ENCODE data around the gene FEV. TPM values are rescaled to one million over a fixed set of nuclear protein-coding genes. Genes with fewer than 3 reads are reported as not detected.

Gene FEV
- polyA plus RNA-seq, 6 donors from 2014 or later = not detected

GRCh38 chr2:218985325-218986091 lies 524 bp upstream of the FEV start:
- ATAC-seq (ENCODE audit: low read depth in 2 of 2) (no peak), DNase-seq (no peak)
- H3K36me3 Mint-ChIP-seq = peaks cover 0 to 6% of the 10 kb centered on the region in 2 donors
- H3K4me3 Mint-ChIP-seq = peak overlapping the region in 4 of 8 donors; percentile 23 to 68 (median 42)
- peaks cover 72 to 93% (median 89%) of the 10 kb centered on the region in 3 donors for H3K27me3 Mint-ChIP-seq
- peak overlapping the region in 1 of 6 donors; percentile 94 for H3K27ac Mint-ChIP-seq
- peaks cover 0 to 2% (median 0%) of the 10 kb centered on the region in 7 donors for H3K9me3 Mint-ChIP-seq
- H3K4me1 Mint-ChIP-seq = peaks cover 29 to 37% (median 32%) of the 10 kb centered on the region in 3 donors

- Mint-ChIP-seq H3K4me1 (peaks cover 33 to 47% (median 42%) of the 10 kb centered on the region in 3 donors), H3K9me3 (peaks cover 0 to 2% (median 0%) of the 10 kb centered on the region in 7 donors), H3K27me3 (peaks cover 70 to 93% (median 87%) of the 10 kb centered on the region in 3 donors), H3K4me3 (peak overlapping the region in 5 of 8 donors; percentile 27 to 87 (median 57)), H3K27ac (peak overlapping the region in 2 of 6 donors; percentile 41 to 91), H3K36me3 (peaks cover 0 to 6% of the 10 kb centered on the region in 2 donors)
- ATAC-seq (ENCODE audit: low read depth in 2 of 2) (no peak), DNase-seq (no peak)
These were observed 554 bp downstream of the FEV start for GRCh38 chr2:218984239-218985020.

- ATAC-seq (ENCODE audit: low read depth in 2 of 2) = no peak
- Mint-ChIP-seq H3K9me3 (peaks cover 0 to 2% (median 0%) of the 10 kb centered on the region in 7 donors), H3K4me3 (peak overlapping the region in 1 of 8 donors; percentile 44)
These were observed 1.1 kb downstream of the FEV start for GRCh38 chr2:218983934-218984238.

GRCh38 chr2:218983263-218983933 lies 1.6 kb downstream of the FEV start:
- peaks cover 33 to 49% (median 43%) of the 10 kb centered on the region in 3 donors for H3K4me1 Mint-ChIP-seq
- H3K27me3 Mint-ChIP-seq = peaks cover 68 to 93% (median 86%) of the 10 kb centered on the region in 3 donors
- H3K36me3 Mint-ChIP-seq = peaks cover 0 to 6% of the 10 kb centered on the region in 2 donors
- peaks cover 0 to 2% (median 0%) of the 10 kb centered on the region in 7 donors for H3K9me3 Mint-ChIP-seq
- ATAC-seq (ENCODE audit: low read depth in 2 of 2) = no peak
- no peak for DNase-seq
- H3K27ac Mint-ChIP-seq = peak overlapping the region in 1 of 6 donors; percentile 56
- peak overlapping the region in 7 of 8 donors; percentile 12 to 74 (median 61) for H3K4me3 Mint-ChIP-seq

More at GRCh38 chr2:218983934-218984238, 1.1 kb downstream of the FEV start:
- Mint-ChIP-seq H3K36me3 (peaks cover 0 to 6% of the 10 kb centered on the region in 2 donors), H3K27me3 (peaks cover 70 to 93% (median 86%) of the 10 kb centered on the region in 3 donors), H3K4me1 (peaks cover 33 to 49% (median 43%) of the 10 kb centered on the region in 3 donors), H3K27ac (peak overlapping the region in 1 of 6 donors; percentile 41)
- DNase-seq = no peak

- DNase-seq (no peak), ATAC-seq (ENCODE audit: low read depth in 2 of 2) (no peak)
- Mint-ChIP-seq H3K4me1 (peaks cover 33 to 49% (median 43%) of the 10 kb centered on the region in 3 donors), H3K36me3 (peaks cover 0 to 6% of the 10 kb centered on the region in 2 donors), H3K4me3 (peak overlapping the region in 7 of 8 donors; percentile 61 to 87 (median 74)), H3K9me3 (peaks cover 0 to 2% (median 0%) of the 10 kb centered on the region in 7 donors), H3K27me3 (peaks cover 63 to 95% (median 89%) of the 10 kb centered on the region in 3 donors), H3K27ac (peak overlapping the region in 2 of 6 donors; percentile 36 to 74)
These were observed 2.3 kb downstream of the FEV start for GRCh38 chr2:218982586-218983262.

- Mint-ChIP-seq H3K9me3 (peaks cover 0 to 2% (median 0%) of the 10 kb centered on the region in 7 donors), H3K4me3 (peak overlapping the region; percentile 54 to 87 (median 72)), H3K36me3 (peaks cover 0 to 6% of the 10 kb centered on the region in 2 donors), H3K4me1 (peaks cover 33 to 49% (median 43%) of the 10 kb centered on the region in 3 donors), H3K27ac (peak overlapping the region in 2 of 6 donors; percentile 39 to 74), H3K27me3 (peaks cover 63 to 95% (median 89%) of the 10 kb centered on the region in 3 donors)
- DNase-seq = no peak
- ATAC-seq (ENCODE audit: low read depth in 2 of 2) = peak; percentile 28 to 30
These were observed 3.0 kb downstream of the FEV start for GRCh38 chr2:218981881-218982585.

- H3K4me3 Mint-ChIP-seq = peak overlapping the region; percentile 86 to 93 (median 88)
- H3K27me3 Mint-ChIP-seq = peaks cover 62 to 95% (median 89%) of the 10 kb centered on the region in 3 donors
- peaks cover 0 to 2% (median 0%) of the 10 kb centered on the region in 7 donors for H3K9me3 Mint-ChIP-seq
- H3K36me3 Mint-ChIP-seq = peaks cover 0 to 6% of the 10 kb centered on the region in 2 donors
- ATAC-seq (ENCODE audit: low read depth in 2 of 2) (peak; percentile 3 to 10), DNase-seq (no peak)
- H3K27ac Mint-ChIP-seq = peak overlapping the region in 5 of 6 donors; percentile 52 to 96 (median 75)
- H3K4me1 Mint-ChIP-seq = peaks cover 33 to 49% (median 43%) of the 10 kb centered on the region in 3 donors
These were observed 3.5 kb downstream of the FEV start for GRCh38 chr2:218981390-218981880.

- Mint-ChIP-seq H3K4me1 (peaks cover 29 to 44% (median 38%) of the 10 kb centered on the region in 3 donors), H3K4me3 (peak overlapping the region; percentile 86 to 93 (median 88)), H3K36me3 (peaks cover 0 to 6% of the 10 kb centered on the region in 2 donors), H3K27me3 (peaks cover 63 to 95% (median 89%) of the 10 kb centered on the region in 3 donors), H3K27ac (peak overlapping the region in 3 of 6 donors; percentile 52 to 96 (median 91)), H3K9me3 (peaks cover 0 to 2% (median 0%) of the 10 kb centered on the region in 7 donors)
- DNase-seq (no peak), ATAC-seq (ENCODE audit: low read depth in 2 of 2) (no peak)
These were observed 4.1 kb downstream of the FEV start for GRCh38 chr2:218980735-218981389.

GRCh38 chr2:218979846-218980734 lies 4.9 kb downstream of the FEV start:
- ATAC-seq (ENCODE audit: low read depth in 2 of 2) (peak; percentile 86 to 88), DNase-seq (peak; percentile 79)
- Mint-ChIP-seq H3K36me3 (peaks cover 0 to 6% of the 10 kb centered on the region in 2 donors), H3K27ac (peak overlapping the region in 3 of 6 donors; percentile 5 to 81 (median 18)), H3K4me1 (peaks cover 24 to 39% (median 33%) of the 10 kb centered on the region in 3 donors), H3K27me3 (peaks cover 65 to 97% (median 90%) of the 10 kb centered on the region in 3 donors), H3K9me3 (peaks cover 0 to 2% (median 0%) of the 10 kb centered on the region in 7 donors), H3K4me3 (peak overlapping the region; percentile 68 to 89 (median 83))

GRCh38 chr2:218975060-218975777 lies 9.8 kb downstream of the FEV start:
- Mint-ChIP-seq H3K4me3 (no peak overlapping the region), H3K27ac (peak overlapping the region in 1 of 6 donors; percentile 6), H3K27me3 (peaks cover 60 to 86% (median 81%) of the 10 kb centered on the region in 3 donors), H3K9me3 (peaks cover 0 to 5% (median 0%) of the 10 kb centered on the region in 7 donors), H3K4me1 (peaks cover 4 to 10% (median 8%) of the 10 kb centered on the region in 3 donors), H3K36me3 (no peaks in the 10 kb centered on the region)
- no peak for ATAC-seq (ENCODE audit: low read depth in 2 of 2)
- no peak for DNase-seq

Measured in naive B cell (primary cell).